ENCODE data around the gene UIMC1.

DNA sequence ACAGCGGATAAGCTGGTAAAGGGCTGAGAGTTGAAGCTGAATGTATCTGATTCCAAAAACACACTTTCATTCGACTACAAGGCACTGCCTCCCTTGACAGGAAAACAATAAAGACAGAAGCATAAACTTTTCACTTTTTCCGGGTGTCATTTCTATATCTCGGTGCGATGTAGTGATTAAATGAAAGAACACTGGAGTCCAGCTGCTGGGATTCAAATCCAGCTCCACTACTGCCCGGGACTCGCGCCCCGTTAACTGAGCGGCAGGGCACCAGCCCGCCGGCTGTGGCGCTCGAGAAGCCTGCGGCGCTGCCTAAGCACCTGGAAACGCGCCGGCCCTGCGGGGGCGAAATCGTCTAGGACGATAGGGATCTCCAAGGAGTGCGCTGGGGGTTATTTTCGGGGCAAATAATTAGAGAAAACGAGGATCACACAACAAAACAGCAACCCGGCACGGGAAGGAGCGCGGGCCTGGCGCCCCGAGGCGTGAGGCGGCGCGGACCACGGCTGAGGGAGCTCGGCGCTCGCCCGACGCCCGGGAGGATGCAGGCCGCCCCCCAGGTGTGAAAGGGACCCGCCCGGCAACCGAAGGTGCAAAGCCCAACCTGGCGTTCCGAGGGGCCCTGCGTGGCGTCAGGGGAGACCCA, 837 bp downstream of the UIMC1 start:
- TF ChIP-seq, protein P1, sequence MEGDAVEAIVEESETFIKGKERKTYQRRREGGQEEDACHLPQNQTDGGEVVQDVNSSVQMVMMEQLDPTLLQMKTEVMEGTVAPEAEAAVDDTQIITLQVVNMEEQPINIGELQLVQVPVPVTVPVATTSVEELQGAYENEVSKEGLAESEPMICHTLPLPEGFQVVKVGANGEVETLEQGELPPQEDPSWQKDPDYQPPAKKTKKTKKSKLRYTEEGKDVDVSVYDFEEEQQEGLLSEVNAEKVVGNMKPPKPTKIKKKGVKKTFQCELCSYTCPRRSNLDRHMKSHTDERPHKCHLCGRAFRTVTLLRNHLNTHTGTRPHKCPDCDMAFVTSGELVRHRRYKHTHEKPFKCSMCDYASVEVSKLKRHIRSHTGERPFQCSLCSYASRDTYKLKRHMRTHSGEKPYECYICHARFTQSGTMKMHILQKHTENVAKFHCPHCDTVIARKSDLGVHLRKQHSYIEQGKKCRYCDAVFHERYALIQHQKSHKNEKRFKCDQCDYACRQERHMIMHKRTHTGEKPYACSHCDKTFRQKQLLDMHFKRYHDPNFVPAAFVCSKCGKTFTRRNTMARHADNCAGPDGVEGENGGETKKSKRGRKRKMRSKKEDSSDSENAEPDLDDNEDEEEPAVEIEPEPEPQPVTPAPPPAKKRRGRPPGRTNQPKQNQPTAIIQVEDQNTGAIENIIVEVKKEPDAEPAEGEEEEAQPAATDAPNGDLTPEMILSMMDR (IDR thresholded peaks at IDR 0.05): peak; percentile 53
- no peak for TF ChIP-seq EZH2 (IDR thresholded peaks at IDR 0.05)
